LNCaP clone FGC (cell line): Measurements from ENCODE around the gene ETV3L.
"Not testable (repeated sequence)": the region's sequence is repeated elsewhere in the genome, so short reads cannot be mapped to it uniquely, and the experiment has no call there.

Source experiments
- DNase-seq: peaks from one replicate; pipeline ENCODE4 v3.0.0-alpha.2; 2011; ENCODE audit warnings: low read depth
- H3K4me3 ChIP-seq: 2 replicates; pipeline ENCODE4 v1.5.1; 2011; ENCODE audit warnings: mild to moderate bottlenecking, low read depth, low read length, control low read depth
- CTCF ChIP-seq: IDR thresholded peaks from 2 replicates; pipeline ENCODE4 v1.5.1; 2012; ENCODE audit warnings: mild to moderate bottlenecking; ENCODE audit not compliant: control insufficient read depth, insufficient read depth; ENCODE audit errors: extremely low read depth

The ETV3L gene

GRCh38 chr1:157084720-157085119, 14.9 kb downstream of the ETV3L start:
- no peak for DNase-seq
- H3K4me3 ChIP-seq: no peak overlapping the region
- TF ChIP-seq CTCF: no peak

- DNase-seq: no peak
- no peak for TF ChIP-seq CTCF
- H3K4me3 ChIP-seq: no peak overlapping the region
Observed at GRCh38 chr1:157081707-157082106, 17.9 kb downstream of the ETV3L start.

GRCh38 chr1:157080714-157081113, 18.9 kb downstream of the ETV3L start:
- no peak overlapping the region for H3K4me3 ChIP-seq
- DNase-seq: no peak
- TF ChIP-seq CTCF: no peak

- no peak overlapping the region for H3K4me3 ChIP-seq
- no peak for TF ChIP-seq CTCF
- DNase-seq: no peak
Observed at GRCh38 chr1:157077394-157077793, 22.2 kb downstream of the ETV3L start.

GRCh38 chr1:157073944-157074685, 25.5 kb downstream of the ETV3L start:
- peak; percentile 8 for DNase-seq
- H3K4me3 ChIP-seq: no peak overlapping the region
- peak; percentile 58 for TF ChIP-seq CTCF

- TF ChIP-seq CTCF: no peak
- no peak for DNase-seq
Observed at GRCh38 chr1:157069601-157070000, 30.0 kb downstream of the ETV3L start.

GRCh38 chr1:157059241-157059640, 40.4 kb downstream of the ETV3L start:
- DNase-seq, H3K4me3 ChIP-seq: not testable (repeated sequence)

More at GRCh38 chr1:157069601-157070000, 30.0 kb downstream of the ETV3L start:
- no peak overlapping the region for H3K4me3 ChIP-seq
